Left lung (tissue), 10 donors: Measurements from ENCODE around the gene DLG2. TPM values are rescaled to one million over a fixed set of nuclear protein-coding genes. Genes with fewer than 3 reads are reported as not detected.

Experiments used
- ATAC-seq: fragments of 200-7000 bp; cut with Tn5 transposase; one replicate; pipeline ENCODE4 v1.9.1; 2020; ENCODE audit warnings: moderate library complexity
- DNase-seq, 4 donors: peaks; one replicate each; pipeline ENCODE4 v3.0.0-alpha.2; 2013 to 2020
- H3K27ac ChIP-seq, 2 donors: fragments of 200-600 bp; sonication (generic) in 1 of 2; one replicate each; pipeline versions ENCODE4 v1.5.0 to v1.8.0; 2020 to 2021
- H3K27me3 ChIP-seq, 2 donors: fragments of 200-600 bp; sonication (generic) in 1 of 2; one replicate each; pipeline versions ENCODE4 v1.5.0 to v1.8.0; 2020 to 2021
- H3K36me3 ChIP-seq, 2 donors: fragments of 200-600 bp; sonication (generic) in 1 of 2; one replicate each; pipeline versions ENCODE4 v1.5.0 to v1.8.0; 2020 to 2021
- H3K4me1 ChIP-seq, 2 donors: fragments of 200-600 bp; one replicate each; pipeline ENCODE4 v1.8.0; 2021
- H3K4me3 ChIP-seq, 2 donors: fragments of 200-600 bp; sonication (generic) in 1 of 2; one replicate each; pipeline versions ENCODE4 v1.5.0 to v1.8.0; 2020 to 2021; ENCODE audit warnings: mild to moderate bottlenecking in 1 of 2
- H3K9me3 ChIP-seq, 2 donors: fragments of 200-600 bp; sonication (generic) in 1 of 2; one replicate each; pipeline versions ENCODE4 v1.5.0 to v1.8.0; 2020 to 2021
- CTCF ChIP-seq, 2 donors: fragments of 200-600 bp; sonication (generic) in 1 of 2; IDR thresholded peaks; one replicate each; pipeline versions ENCODE4 v1.5.0 to v1.8.0; 2021; ENCODE audit warnings: antibody characterized with exemption in 2 of 2
- intact Hi-C, 2 donors: fragments of 100-400 bp; cut with DNase I; formaldehyde crosslinking; loops; one replicate each; pipeline versions ENCODE4 v1.11.2 to v1.14.2; 2022
- polyA plus RNA-seq, 6 donors: library from polyadenylated mRNA; unstranded; fragments of 120-200 nt; gene quantifications; one replicate each; pipeline ENCODE4 v1.2.1, GENCODE V29; 2013; ENCODE audit not compliant: insufficient read length in 6 of 6
- total RNA-seq, 2 donors: library from RNA; stranded (reverse); fragmentation: NEBNext Ultra II Directional; extraction: Animal tissue kit (Norgen Biotek cat#: 25700); gene quantifications; one replicate each; pipeline ENCODE4 v1.2.1, GENCODE V29; 2021
- donor health status: DM: no; HTN: yes; CAD: no.
- donor health status: DM: no; HTN: no; CAD: no.

DLG2 gene
- total and polyA plus RNA-seq, 8 donors = 4.5 to 15.0 (median 8.6) TPM

- Histone ChIP-seq H3K4me1 (no peaks in the 10 kb centered on the region), H3K4me3 (no peak overlapping the region), H3K36me3 (no peaks in the 10 kb centered on the region), H3K9me3 (no peaks in the 10 kb centered on the region), H3K27ac (no peak overlapping the region), H3K27me3 (no peaks in the 10 kb centered on the region)
- ATAC-seq (no peak), DNase-seq (no peak)
- intact Hi-C loops = no loop called here
- no peak for TF ChIP-seq CTCF (IDR thresholded peaks at IDR 0.05)
These were observed 728.0 kb downstream of the DLG2 start for GRCh38 chr11:84899134-84899533.

DNA sequence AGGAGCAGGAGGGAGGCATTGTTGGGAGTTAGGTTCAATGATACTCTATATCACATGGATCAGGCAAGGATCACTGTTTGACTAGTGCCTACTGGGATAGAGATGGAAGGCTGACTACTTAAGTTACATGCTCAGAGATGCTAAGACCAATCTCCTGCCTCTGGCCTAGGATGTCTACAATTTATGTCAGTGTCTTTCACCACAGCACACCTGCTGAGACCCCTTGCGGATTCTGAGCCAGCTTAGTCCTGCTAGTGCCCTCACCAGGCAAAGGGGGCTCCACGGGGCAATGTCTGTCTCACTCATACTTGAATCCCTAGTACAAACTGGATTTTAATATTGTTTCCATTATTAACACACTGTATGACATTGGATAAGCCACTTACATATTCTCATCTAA lies 732.5 kb downstream of the DLG2 start:
- Histone ChIP-seq H3K4me1 (no peaks in the 10 kb centered on the region), H3K27ac (no peak overlapping the region), H3K36me3 (no peaks in the 10 kb centered on the region), H3K4me3 (no peak overlapping the region), H3K9me3 (no peaks in the 10 kb centered on the region), H3K27me3 (no peaks in the 10 kb centered on the region)
- DNase-seq = no peak
- no peak for TF ChIP-seq CTCF (IDR thresholded peaks at IDR 0.05)
- intact Hi-C loops = no loop called here
- no peak for ATAC-seq

DNA sequence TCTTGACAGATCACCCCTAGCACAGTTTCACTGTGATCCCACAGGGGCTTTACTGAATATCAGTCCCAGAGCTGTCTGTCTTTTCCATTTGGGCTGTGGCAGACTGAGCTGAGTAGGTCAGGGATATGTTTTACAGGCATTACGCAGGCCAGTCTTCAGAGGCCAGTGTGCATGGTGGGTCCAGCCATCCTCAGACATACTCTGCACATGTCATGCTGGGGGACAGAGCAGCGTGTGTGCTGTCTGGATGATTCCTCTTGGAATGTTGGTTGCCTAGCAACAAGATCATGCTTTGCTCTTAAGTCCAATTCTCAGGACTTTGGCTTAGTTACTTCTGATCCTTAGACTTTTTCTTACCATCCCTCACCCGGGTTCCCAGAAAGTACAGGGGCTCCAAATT lies 736.5 kb downstream of the DLG2 start:
- intact Hi-C loops = no loop called here
- Histone ChIP-seq H3K4me3 (no peak overlapping the region), H3K27ac (no peak overlapping the region), H3K36me3 (no peaks in the 10 kb centered on the region), H3K27me3 (no peaks in the 10 kb centered on the region), H3K9me3 (no peaks in the 10 kb centered on the region), H3K4me1 (no peaks in the 10 kb centered on the region)
- TF ChIP-seq CTCF (IDR thresholded peaks at IDR 0.05) = no peak
- ATAC-seq (no peak), DNase-seq (no peak)

GRCh38 chr11:84889556-84889955 lies 737.6 kb downstream of the DLG2 start:
- Histone ChIP-seq H3K27ac (no peak overlapping the region), H3K27me3 (no peaks in the 10 kb centered on the region), H3K9me3 (no peaks in the 10 kb centered on the region), H3K4me1 (no peaks in the 10 kb centered on the region), H3K36me3 (no peaks in the 10 kb centered on the region), H3K4me3 (no peak overlapping the region)
- DNase-seq (no peak), ATAC-seq (no peak)
- intact Hi-C loops = no loop called here
- no peak for TF ChIP-seq CTCF (IDR thresholded peaks at IDR 0.05)

DNA sequence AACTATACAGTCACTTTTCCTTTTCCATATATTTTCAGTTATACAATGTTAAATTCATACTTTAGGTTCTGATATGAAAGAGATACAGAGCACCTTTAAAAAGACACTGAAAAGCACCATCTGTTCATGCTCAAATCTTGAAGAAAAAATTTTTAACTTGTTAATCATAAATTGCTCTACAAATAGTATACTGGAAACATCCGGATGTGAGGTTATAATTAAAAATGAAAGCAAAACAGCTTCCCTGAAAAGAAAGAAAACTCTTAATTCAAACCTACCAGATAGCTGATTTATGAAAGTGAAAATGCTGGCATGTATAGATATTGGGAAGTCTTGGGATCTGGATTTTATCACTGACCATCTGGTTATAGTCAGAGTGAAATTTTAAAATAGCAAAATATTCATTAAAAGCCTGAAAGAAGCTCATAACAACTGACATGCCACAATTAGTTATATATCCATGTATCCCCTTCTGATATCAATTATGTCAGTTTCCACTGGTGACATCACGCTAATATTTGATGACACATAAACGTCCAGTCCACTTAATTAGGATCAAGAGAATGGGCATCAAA lies 740.0 kb downstream of the DLG2 start:
- H3K4me3 ChIP-seq = no peak overlapping the region
- ATAC-seq = no peak

More for the DNA sequence above, 740.0 kb downstream of the DLG2 start:
- H3K27ac ChIP-seq = no peak overlapping the region
- no peaks in the 10 kb centered on the region for H3K36me3 ChIP-seq
- no peak for TF ChIP-seq CTCF (IDR thresholded peaks at IDR 0.05)
- intact Hi-C loops = no loop called here
- H3K27me3 ChIP-seq = no peaks in the 10 kb centered on the region
- DNase-seq = no peak
- no peaks in the 10 kb centered on the region for H3K9me3 ChIP-seq
- no peaks in the 10 kb centered on the region for H3K4me1 ChIP-seq
